K562 (cell line): Measurements from ENCODE around the gene PRUNE1. TPM values are rescaled to one million over a fixed set of nuclear protein-coding genes. Genes with fewer than 3 reads are reported as not detected.

ENCODE experiments used
- BRF1 ChIP-seq: IDR thresholded peaks from 3 replicates; pipeline ENCODE4 v1.6.1; 2011; ENCODE audit warnings: borderline replicate concordance, mild to moderate bottlenecking; ENCODE audit not compliant: insufficient read length; ENCODE audit errors: extremely low read depth
- CTBP1 ChIP-seq: fragments of 450-650 bp; IDR thresholded peaks from 2 replicates; pipeline ENCODE4 v1.6.1; 2016; ENCODE audit warnings: borderline replicate concordance
- FOS ChIP-seq: IDR thresholded peaks from 3 replicates; pipeline ENCODE4 v1.6.1; 2011; ENCODE audit not compliant: insufficient read length; ENCODE audit errors: extremely low read depth
- GATAD2A ChIP-seq: fragments of 450-650 bp; IDR thresholded peaks from 2 replicates; pipeline ENCODE4 v1.6.1; 2017
- GATAD2B ChIP-seq: fragments of 450-650 bp; IDR thresholded peaks from 2 replicates; pipeline ENCODE4 v1.6.1; 2017; ENCODE audit warnings: mild to moderate bottlenecking, borderline replicate concordance
- HDAC1 ChIP-seq, 2 experiments: fragments of 450-650 bp; IDR thresholded peaks; 2 replicates each; pipeline ENCODE4 v1.6.1; 2016 to 2017; ENCODE audit warnings: inconsistent platforms in 1 of 2, mild to moderate bottlenecking in 1 of 2, moderate library complexity in 1 of 2
- HEY1 ChIP-seq: fragments of 250-450 bp; sonication (Bioruptor Pico); IDR thresholded peaks from 2 replicates; pipeline ENCODE4 v1.5.0; 2020; ENCODE audit warnings: mild to moderate bottlenecking, moderate library complexity, borderline replicate concordance
- ILK ChIP-seq: fragments of 450-650 bp; IDR thresholded peaks from 2 replicates; pipeline ENCODE4 v1.6.1; 2016; ENCODE audit warnings: missing genetic modification characterization, low read depth, mild to moderate bottlenecking, missing compliant biosample characterization, moderate library complexity, borderline replicate concordance
- IRF2 ChIP-seq: sonication (generic); formaldehyde crosslinking; IDR thresholded peaks from 2 replicates; pipeline ENCODE4 v1.8.1; 2022; ENCODE audit warnings: mild to moderate bottlenecking, missing genetic modification reagents
- KLF16 ChIP-seq: IDR thresholded peaks from 2 replicates; pipeline ENCODE4 v1.6.1; 2016; ENCODE audit warnings: antibody characterized with exemption
- MXD1 ChIP-seq: fragments of 250-450 bp; sonication (Bioruptor Pico); IDR thresholded peaks from 2 replicates; pipeline ENCODE4 v1.8.0; 2021; ENCODE audit warnings: borderline replicate concordance, mild to moderate bottlenecking, moderate library complexity; ENCODE audit not compliant: poor library complexity, severe bottlenecking
- NFE2L1 ChIP-seq: fragments of 450-650 bp; IDR thresholded peaks from 2 replicates; pipeline ENCODE4 v1.6.1; 2016; ENCODE audit warnings: missing genetic modification characterization, low read depth, mild to moderate bottlenecking, missing compliant biosample characterization, moderate library complexity, borderline replicate concordance
- NR3C1 ChIP-seq: sonication (generic); formaldehyde crosslinking; IDR thresholded peaks from 2 replicates; pipeline ENCODE4 v1.8.1; 2022; ENCODE audit warnings: missing genetic modification reagents
- PRPF4 ChIP-seq: fragments of 200-400 bp; formaldehyde crosslinking; IDR thresholded peaks from one replicate; pipeline ENCODE4 v1.6.1; 2017; ENCODE audit warnings: low read length, low read depth, mild to moderate bottlenecking; ENCODE audit not compliant: insufficient read depth, poor library complexity, severe bottlenecking
- RAD21 ChIP-seq, 2 experiments: fragments of 250-450 bp in 1 of 2; fragments of 450-650 bp in 1 of 2; sonication (Bioruptor Pico) in 1 of 2; formaldehyde crosslinking in 1 of 2; IDR thresholded peaks in 1 of 2; conservative IDR thresholded peaks in 1 of 2; 2 replicates each; pipeline versions ENCODE4 v1.4.0 to v1.8.0; 2020 to 2022; ENCODE audit warnings: mild to moderate bottlenecking in 2 of 2, moderate library complexity in 1 of 2
- RAD51 ChIP-seq: fragments of 450-650 bp; IDR thresholded peaks from 2 replicates; pipeline ENCODE4 v1.7.1; 2016; ENCODE audit warnings: low read depth, mild to moderate bottlenecking, borderline replicate concordance
- SMAD3 ChIP-seq: fragments of 450-650 bp; formaldehyde crosslinking; conservative IDR thresholded peaks from 2 replicates; pipeline ENCODE4 v1.4.0; 2020; ENCODE audit warnings: mild to moderate bottlenecking
- STAG1 ChIP-seq: sonication (generic); formaldehyde crosslinking; IDR thresholded peaks from 2 replicates; pipeline ENCODE4 v1.5.0; 2020; ENCODE audit warnings: missing genetic modification reagents, borderline replicate concordance
- TGIF2 ChIP-seq: sonication (generic); formaldehyde crosslinking; IDR thresholded peaks from 2 replicates; pipeline ENCODE4 v1.8.1; 2022; ENCODE audit warnings: mild to moderate bottlenecking, missing genetic modification reagents, moderate library complexity
- ZNF212 ChIP-seq: fragments of 450-650 bp; formaldehyde crosslinking; IDR thresholded peaks from 2 replicates; pipeline ENCODE4 v1.4.0; 2020; ENCODE audit warnings: mild to moderate bottlenecking
- ZNF23 ChIP-seq: fragments of 250-450 bp; sonication (Bioruptor Pico); IDR thresholded peaks from 2 replicates; pipeline ENCODE4 v1.4.0; 2020; ENCODE audit warnings: mild to moderate bottlenecking
- polyA plus RNA-seq, 8 experiments: library from polyadenylated mRNA; depleted of rRNA in 4 of 8; stranded (reverse) in 5 of 8; unstranded in 3 of 8; fragments of >200 nt; fragmentation: Nextera tagmentation in 2 of 8; fragmentation: Illumina TruSeq in 1 of 8; extraction: Ambion mirVana in 2 of 8; extraction: Trizol in 1 of 8; gene quantifications; 2 replicates each; pipeline versions ENCODE4 v1.2.1 to v1.2.3, GENCODE V29; 2011 to 2014; ENCODE audit warnings: inconsistent platforms in 1 of 8, missing spikeins in 1 of 8
- total RNA-seq, 7 experiments: library from RNA; depleted of rRNA in 6 of 7; stranded (reverse); fragments of >200 nt in 6 of 7; fragmentation: Illumina TruSeq in 2 of 7; extraction: Trizol in 2 of 7; gene quantifications; 2 replicates each; pipeline versions ENCODE4 v1.2.1 to v1.2.3, GENCODE V29; 2011 to 2021; ENCODE audit warnings: low replicate concordance in 1 of 7
- TF ChIP-seq, protein P1 (sequence below): sonication (generic); formaldehyde crosslinking; IDR thresholded peaks from 2 replicates; pipeline ENCODE4 v1.8.1; 2022; ENCODE audit warnings: missing genetic modification reagents
- TF ChIP-seq, protein P2 (sequence below): fragments of 450-650 bp; IDR thresholded peaks from 2 replicates; pipeline ENCODE4 v1.6.1; 2017; ENCODE audit warnings: mild to moderate bottlenecking, moderate library complexity

PRUNE1 gene
- total and polyA plus RNA-seq, 9 of the 15 experiments (the other 6 are each of a cell fraction or from before 2014, with no cell fraction given) = 16.7 to 48.3 (median 26.2) TPM

GRCh38 chr1:150979092-150980056 is 28.9 kb upstream of the PRUNE1 start (continued):
- TF ChIP-seq MXD1 (CRISPR knock-in tag) = no peak
- no peak for TF ChIP-seq NR3C1
- no peak for TF ChIP-seq FOS
- TF ChIP-seq GATAD2B = peak; percentile 72; the same call in 1 of the 2 replicates
- peak; percentile 15; the same call in 1 of the 2 replicates for TF ChIP-seq STAG1
- TF ChIP-seq ZNF23 = no peak
- peak; percentile 89 to 94 for TF ChIP-seq RAD21 (CRISPR knock-in tag; conservative IDR thresholded peaks at IDR 0.05 in 1 of 2, IDR thresholded peaks at IDR 0.05 in 1 of 2)
- TF ChIP-seq ILK (tag) = no peak
- no peak for TF ChIP-seq PRPF4
- no peak for TF ChIP-seq BRF1
- TF ChIP-seq NFE2L1 (tag) = no peak
- peak; percentile 75 for TF ChIP-seq KLF16
- TF ChIP-seq, protein P1, sequence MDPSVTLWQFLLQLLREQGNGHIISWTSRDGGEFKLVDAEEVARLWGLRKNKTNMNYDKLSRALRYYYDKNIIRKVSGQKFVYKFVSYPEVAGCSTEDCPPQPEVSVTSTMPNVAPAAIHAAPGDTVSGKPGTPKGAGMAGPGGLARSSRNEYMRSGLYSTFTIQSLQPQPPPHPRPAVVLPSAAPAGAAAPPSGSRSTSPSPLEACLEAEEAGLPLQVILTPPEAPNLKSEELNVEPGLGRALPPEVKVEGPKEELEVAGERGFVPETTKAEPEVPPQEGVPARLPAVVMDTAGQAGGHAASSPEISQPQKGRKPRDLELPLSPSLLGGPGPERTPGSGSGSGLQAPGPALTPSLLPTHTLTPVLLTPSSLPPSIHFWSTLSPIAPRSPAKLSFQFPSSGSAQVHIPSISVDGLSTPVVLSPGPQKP = no peak
- no peak; the same call in 1 of the 2 replicates for TF ChIP-seq TGIF2 (CRISPR knock-in tag)
- no peak for TF ChIP-seq IRF2
- TF ChIP-seq HDAC1 (IDR thresholded peaks at IDR 0.05) = no peak; a peak in 1 of 4 replicates
- TF ChIP-seq CTBP1 = peak; percentile 44; the same call in 1 of the 2 replicates
- no peak for TF ChIP-seq RAD51
- TF ChIP-seq, protein P2, sequence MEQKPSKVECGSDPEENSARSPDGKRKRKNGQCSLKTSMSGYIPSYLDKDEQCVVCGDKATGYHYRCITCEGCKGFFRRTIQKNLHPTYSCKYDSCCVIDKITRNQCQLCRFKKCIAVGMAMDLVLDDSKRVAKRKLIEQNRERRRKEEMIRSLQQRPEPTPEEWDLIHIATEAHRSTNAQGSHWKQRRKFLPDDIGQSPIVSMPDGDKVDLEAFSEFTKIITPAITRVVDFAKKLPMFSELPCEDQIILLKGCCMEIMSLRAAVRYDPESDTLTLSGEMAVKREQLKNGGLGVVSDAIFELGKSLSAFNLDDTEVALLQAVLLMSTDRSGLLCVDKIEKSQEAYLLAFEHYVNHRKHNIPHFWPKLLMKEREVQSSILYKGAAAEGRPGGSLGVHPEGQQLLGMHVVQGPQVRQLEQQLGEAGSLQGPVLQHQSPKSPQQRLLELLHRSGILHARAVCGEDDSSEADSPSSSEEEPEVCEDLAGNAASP = no peak
- TF ChIP-seq GATAD2A = 0 out of 2 replicates have a peak, but pooled peaks have one; percentile 33
- TF ChIP-seq ZNF212 (CRISPR knock-in tag) = no peak
- TF ChIP-seq HEY1 (CRISPR knock-in tag) = no peak
- no peak for TF ChIP-seq SMAD3
